K562 (cell line): ENCODE data around the gene TMEM163. TPM values are rescaled to one million over a fixed set of nuclear protein-coding genes. Genes with fewer than 3 reads are reported as not detected.

Experiments
- ATAC-seq: fragments of 200-7000 bp; cut with Tn5 transposase; 3 replicates; pipeline ENCODE4 v1.9.1; 2020; ENCODE audit warnings: moderate library complexity
- BruUV-seq: library from RNA; stranded (reverse); fragments of 400-500 nt; replicated peaks from 2 replicates; lab custom pipeline; 2021; lab: Mats Ljungman, UMichigan
- CTCF ChIA-PET: fragments of 300-600 bp; formaldehyde crosslinking; extraction: SDS; loops from one replicate; lab custom pipeline; 2021; ENCODE audit warnings: low intra/inter-chr PET ratio; lab: Yijun Ruan, JAX
- POLR2A ChIA-PET: fragments of 300-600, 350-650 bp; sonication (Branson Sonifier 250); formaldehyde crosslinking; extraction: SDS; loops from one replicate; lab custom pipeline; 2021; ENCODE audit warnings: antibody characterized with exemption, inconsistent platforms; lab: Yijun Ruan, JAX
- DNase-seq, 4 experiments: peaks; one replicate each; pipeline versions ENCODE4 v3.0.0 to v3.0.0-alpha.2; 2011 to 2018; ENCODE audit warnings: low spot score in 3 of 4, mixed read lengths in 3 of 4; ENCODE audit errors: extremely low read depth in 1 of 4
- FAIRE-seq: peaks from 2 replicates; lab custom pipeline; 2011; peaks lifted over from hg19 to GRCh38; lab: Jason Lieb, UNC
- H2AFZ ChIP-seq: 2 replicates; pipeline ENCODE4 v1.6.0; 2011; ENCODE audit warnings: low read depth, low read length, control low read depth, inconsistent platforms
- H3K27ac ChIP-seq: fragments of 200-600 bp; 3 replicates; pipeline ENCODE4 v1.8.0; 2011; ENCODE audit warnings: low read depth, mild to moderate bottlenecking, control low read depth, inconsistent platforms, low read length, moderate library complexity, mixed read lengths; ENCODE audit errors: extremely low read depth
- H3K27me3 ChIP-seq, 2 experiments: fragments of 300-600 bp in 1 of 2; 2 replicates in 1 of 2; 3 replicates in 1 of 2; pipeline versions ENCODE4 v1.6.0 to v1.8.0; 2011; ENCODE audit warnings: inconsistent platforms in 2 of 2, low read length in 2 of 2, mild to moderate bottlenecking in 1 of 2, mixed read lengths in 1 of 2, moderate library complexity in 1 of 2; ENCODE audit not compliant: control insufficient read depth in 2 of 2, insufficient read depth in 2 of 2
- H3K36me3 ChIP-seq: fragments of 300-600 bp; 3 replicates; pipeline ENCODE4 v1.8.0; 2011; ENCODE audit warnings: mild to moderate bottlenecking, low read length, inconsistent platforms; ENCODE audit not compliant: control insufficient read depth, insufficient read depth
- H3K4me1 ChIP-seq, 2 experiments: fragments of 200-600 bp in 1 of 2; replicated peaks in 1 of 2; 2 replicates in 1 of 2; 3 replicates in 1 of 2; pipeline versions ENCODE4 v1.5.1 to v1.8.0; 2011; ENCODE audit warnings: inconsistent platforms in 2 of 2, low read length in 2 of 2, mild to moderate bottlenecking in 1 of 2, mixed read lengths in 1 of 2, moderate library complexity in 1 of 2; ENCODE audit not compliant: control insufficient read depth in 2 of 2, insufficient read depth in 2 of 2
- H3K4me2 ChIP-seq: 2 replicates; pipeline ENCODE4 v1.6.1; 2011; ENCODE audit warnings: low read length, control low read depth, inconsistent platforms, mixed read lengths; ENCODE audit not compliant: insufficient read depth
- H3K4me3 ChIP-seq: fragments of 200-600 bp; sonication (generic), shearing (Covaris generic); 2 replicates; pipeline ENCODE4 v1.5.1; 2016; ENCODE audit warnings: control low read depth, inconsistent platforms
- H3K79me2 ChIP-seq: fragments of 200-600 bp; 3 replicates; pipeline ENCODE4 v1.8.0; 2011; ENCODE audit warnings: low read length, inconsistent platforms; ENCODE audit not compliant: control insufficient read depth, insufficient read depth
- H3K9ac ChIP-seq, 2 experiments: 2 replicates each; pipeline versions ENCODE4 v1.6.0 to v1.6.1; 2011; ENCODE audit warnings: low read depth in 2 of 2, low read length in 2 of 2, control low read depth in 1 of 2, inconsistent platforms in 1 of 2, mild to moderate bottlenecking in 1 of 2, mixed read lengths in 1 of 2; ENCODE audit not compliant: insufficient read depth in 1 of 2
- H3K9me1 ChIP-seq: one replicate; pipeline ENCODE4 v1.6.0; 2011; ENCODE audit warnings: inconsistent platforms, mild to moderate bottlenecking, low read length, moderate library complexity; ENCODE audit not compliant: control insufficient read depth, insufficient read depth
- H3K9me3 ChIP-seq: replicated peaks from 2 replicates; pipeline ENCODE4 v1.5.1; 2011; ENCODE audit warnings: low read depth, low read length, inconsistent platforms; ENCODE audit not compliant: control insufficient read depth, insufficient read depth
- H4K20me1 ChIP-seq: replicated peaks from 2 replicates; pipeline ENCODE4 v1.6.1; 2011; ENCODE audit warnings: low read length, inconsistent platforms, mixed read lengths; ENCODE audit not compliant: control insufficient read depth, insufficient read depth
- ARID2 ChIP-seq: fragments of 450-650 bp; IDR thresholded peaks from 2 replicates; pipeline ENCODE4 v1.6.1; 2017; ENCODE audit warnings: antibody characterized with exemption, mild to moderate bottlenecking
- CHD7 ChIP-seq: fragments of 200-600 bp; sonication (generic); IDR thresholded peaks from one replicate; pipeline ENCODE4 v1.6.1; 2012; ENCODE audit warnings: mild to moderate bottlenecking, low read depth, low read length, inconsistent platforms
- GTF3C2 ChIP-seq: IDR thresholded peaks from 3 replicates; pipeline ENCODE4 v1.6.1; 2011; ENCODE audit warnings: borderline replicate concordance, mild to moderate bottlenecking, moderate library complexity; ENCODE audit not compliant: insufficient read length; ENCODE audit errors: extremely low read depth
- RBM15 ChIP-seq: fragments of 200-400 bp; formaldehyde crosslinking; IDR thresholded peaks from 2 replicates; pipeline ENCODE4 v1.6.1; 2018; ENCODE audit warnings: mild to moderate bottlenecking, low read length, moderate library complexity; ENCODE audit not compliant: insufficient read depth
- SNIP1 ChIP-seq: fragments of 450-650 bp; IDR thresholded peaks from 2 replicates; pipeline ENCODE4 v1.7.1; 2017; ENCODE audit warnings: low read depth, mild to moderate bottlenecking
- WGBS: fragments of 100-300 bp; shearing (Covaris generic); methylation state at CpG from one replicate; pipeline ENCODE4 v1.1.6; 2016; ENCODE audit warnings: low coverage, mixed read lengths; ENCODE audit not compliant: insufficient coverage; ENCODE audit errors: missing lambda C conversion rate; 5-methylcytosine and 5-hydroxymethylcytosine counted together
- in situ Hi-C: fragments of 300-500 bp; cut with MboI; formaldehyde crosslinking; loops from 4 replicates; pipeline ENCODE4 v1.15.0; 2018; ENCODE audit warnings: inconsistent platforms, mixed read lengths
- intact Hi-C: fragments of 100-400 bp; cut with micrococcal nuclease; formaldehyde crosslinking; loops from 2 replicates; pipeline ENCODE4 v1.14.2; 2022
- polyA plus RNA-seq, 8 experiments: library from polyadenylated mRNA; depleted of rRNA in 4 of 8; stranded (reverse) in 5 of 8; unstranded in 3 of 8; fragments of >200 nt; fragmentation: Nextera tagmentation in 2 of 8; fragmentation: Illumina TruSeq in 1 of 8; extraction: Ambion mirVana in 2 of 8; extraction: Trizol in 1 of 8; gene quantifications; 2 replicates each; pipeline versions ENCODE4 v1.2.1 to v1.2.3, GENCODE V29; 2011 to 2014; ENCODE audit warnings: inconsistent platforms in 1 of 8, missing spikeins in 1 of 8
- total RNA-seq, 7 experiments: library from RNA; depleted of rRNA in 6 of 7; stranded (reverse); fragments of >200 nt in 6 of 7; fragmentation: Illumina TruSeq in 2 of 7; extraction: Trizol in 2 of 7; gene quantifications; 2 replicates each; pipeline versions ENCODE4 v1.2.1 to v1.2.3, GENCODE V29; 2011 to 2021; ENCODE audit warnings: low replicate concordance in 1 of 7

Gene TMEM163
- total and polyA plus RNA-seq, 9 of the 15 experiments (the other 6 are each of a cell fraction or from before 2014, with no cell fraction given), result 0.04 to 0.68 (median 0.16) TPM; not detected in 3

GRCh38 chr2:134586326-134586965, 132.4 kb downstream of the TMEM163 start (continued):
- TF ChIP-seq ARID2 (no peak), RBM15 (no peak)

- Histone ChIP-seq H3K4me1 (no peaks in the 10 kb centered on the region), H3K4me2 (no peak overlapping the region), H3K27me3 (peaks cover 0 to 12% of the 10 kb centered on the region in 2 experiments; a peak in 2 of 5 replicates), H3K36me3 (no peaks in the 10 kb centered on the region), H3K4me3 (no peak overlapping the region), H3K79me2 (no peaks in the 10 kb centered on the region), H4K20me1 (no peaks in the 10 kb centered on the region), H2AFZ (no peak overlapping the region), H3K9me3 (no peaks in the 10 kb centered on the region), H3K9ac (no peak overlapping the region), H3K9me1 (no peaks in the 10 kb centered on the region), H3K27ac (no peak overlapping the region)
- intact Hi-C loops, result no loop called here
- WGBS, result 0% methylated on average over 2 of the region's 2 CpGs
- no peak for FAIRE-seq
- no peak for DNase-seq
- no TSS peak for BruUV-seq
- POLR2A ChIA-PET, result interaction anchor here (1.1 kb wide), 1 partner anchor 9 kb away, joined by 3 read pairs; no protein-coding TSS in a partner anchor
- in situ Hi-C loops, result no loop called here
- CTCF ChIA-PET, result no interaction called here
- no peak for ATAC-seq
- TF ChIP-seq GTF3C2 (no peak), CHD7 (no peak), SNIP1 (no peak)
These were observed 134.7 kb downstream of the TMEM163 start for GRCh38 chr2:134583997-134584520.
